Amniotic epithelial cell (primary cell): Measurements from ENCODE around the gene TMCO4.
"Not testable (repeated sequence)": the region's sequence is repeated elsewhere in the genome, so short reads cannot be mapped to it uniquely, and the experiment has no call there.

Experiments used
- DNase-seq: peaks from one replicate; pipeline ENCODE4 v3.0.0-alpha.2; 2010; ENCODE audit warnings: low read depth

Gene TMCO4

DNA sequence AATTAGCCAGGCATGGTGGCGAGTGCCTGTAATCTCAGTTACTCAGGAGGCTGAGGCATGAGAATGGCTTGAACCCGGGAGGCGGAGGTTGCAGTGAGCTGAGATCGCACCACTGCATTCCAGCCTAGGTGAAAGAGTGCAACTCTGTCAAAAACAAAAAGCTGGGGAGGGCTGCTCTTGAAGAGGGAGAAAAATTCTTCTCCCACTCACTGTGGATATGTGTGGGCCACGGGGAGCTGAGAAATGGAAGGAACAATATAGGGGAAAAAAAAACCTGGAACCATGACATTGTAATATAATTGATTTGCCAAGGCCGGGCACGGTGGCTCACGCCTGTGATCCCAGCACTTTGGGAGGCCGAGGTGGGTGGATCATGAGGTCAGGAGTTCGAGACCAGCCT, 163.0 kb downstream of the TMCO4 start:
- not testable (repeated sequence) for DNase-seq

DNA sequence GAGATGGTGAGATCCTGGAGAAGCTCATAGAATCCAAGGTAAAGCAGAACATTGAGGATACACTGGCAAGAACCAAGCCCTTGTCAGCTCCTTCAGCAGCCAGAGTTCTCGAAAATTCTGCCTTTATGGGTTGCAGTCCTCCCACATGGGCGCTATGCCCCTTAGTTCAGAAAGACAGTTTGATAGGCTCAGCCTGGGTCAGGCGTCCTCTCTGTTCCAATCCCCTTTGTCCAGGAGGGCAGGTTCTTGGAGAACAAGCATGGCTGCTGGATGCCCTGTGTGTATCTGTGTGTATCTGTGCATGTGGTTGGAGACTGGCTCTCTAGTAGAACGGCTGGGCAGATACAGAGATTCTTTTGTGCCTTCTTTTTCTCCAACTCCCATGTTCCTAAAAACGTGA, 163.7 kb downstream of the TMCO4 start:
- DNase-seq: no peak

DNA sequence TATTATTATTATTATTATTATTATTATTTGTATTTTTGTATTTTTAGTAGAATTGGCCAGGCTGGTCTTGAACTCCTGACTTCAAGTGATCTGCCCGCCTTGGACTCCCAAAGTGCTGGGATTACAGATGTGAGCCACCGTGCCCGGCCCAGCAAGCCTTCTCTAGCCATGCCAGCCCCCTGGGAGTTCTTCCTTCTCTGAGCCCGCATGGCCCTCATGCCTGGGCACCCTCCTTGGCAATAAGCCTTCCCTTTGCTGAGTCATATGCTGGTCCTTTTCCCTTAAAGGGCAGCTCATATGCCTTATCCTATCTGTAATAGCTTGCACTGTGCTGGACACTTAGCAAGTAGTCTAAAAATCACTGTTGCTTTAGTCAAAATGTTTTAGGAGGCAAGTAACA, 164.1 kb downstream of the TMCO4 start:
- DNase-seq: no peak

DNA sequence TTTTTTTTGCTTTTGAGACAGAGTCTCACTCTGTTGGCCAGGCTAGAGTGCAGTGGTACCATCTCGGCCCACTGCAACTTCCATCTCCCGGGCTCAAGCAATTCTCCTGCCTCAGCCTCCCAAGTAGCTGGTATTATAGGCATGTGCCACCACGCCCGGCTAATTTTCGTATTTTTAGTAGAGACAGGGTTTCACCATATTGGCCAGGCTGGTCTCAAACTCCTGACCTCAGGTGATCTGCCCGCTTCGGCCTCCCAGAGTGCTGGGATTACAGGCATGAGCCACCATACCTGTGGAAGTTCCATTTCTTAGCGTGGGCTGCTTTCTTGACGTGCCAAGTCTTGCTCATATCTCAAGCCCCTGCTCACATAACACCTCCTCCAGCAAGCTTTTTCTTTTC, 164.7 kb downstream of the TMCO4 start:
- DNase-seq: not testable (repeated sequence)

DNA sequence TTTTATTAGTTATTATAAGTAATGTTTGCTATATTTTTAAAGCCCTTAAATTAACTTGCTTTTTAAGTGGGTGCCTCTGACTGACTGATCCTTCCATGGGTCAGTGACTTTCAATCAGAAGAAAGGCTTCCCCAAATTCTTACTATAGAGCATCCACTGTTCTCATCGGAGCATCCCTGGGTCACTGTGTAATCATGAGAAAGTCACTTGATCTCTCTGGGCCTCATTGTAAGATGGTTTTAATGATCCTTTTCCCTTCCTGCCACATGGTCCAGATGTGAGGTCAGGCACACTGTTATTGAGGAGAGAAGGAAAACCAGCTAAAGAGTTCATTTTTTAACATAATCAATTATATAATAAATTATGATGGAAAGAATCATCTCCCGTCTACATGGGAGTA, 166.6 kb downstream of the TMCO4 start:
- DNase-seq: no peak
